Inflammatory macrophage (primary cell): Measurements from ENCODE around the gene MYL7.
"Not testable (repeated sequence)": the region's sequence is repeated elsewhere in the genome, so short reads cannot be mapped to it uniquely, and the experiment has no call there.

Experiments used
- DNase-seq, 2 donors: peaks; one replicate each; pipeline ENCODE4 v3.0.0-alpha.2; 2020 to 2022
- total RNA-seq, 18 experiments: gene quantifications; one replicate each; lab custom pipeline; 2026; ENCODE audit warnings: mixed read lengths in 6 of 18, inconsistent platforms in 2 of 18; lab: John Stamatoyannopoulos, UW

The MYL7 gene, protein sequence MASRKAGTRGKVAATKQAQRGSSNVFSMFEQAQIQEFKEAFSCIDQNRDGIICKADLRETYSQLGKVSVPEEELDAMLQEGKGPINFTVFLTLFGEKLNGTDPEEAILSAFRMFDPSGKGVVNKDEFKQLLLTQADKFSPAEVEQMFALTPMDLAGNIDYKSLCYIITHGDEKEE
- 0 to 0.06 (median 0) reads per million in 18 experiments for total RNA-seq

DNA sequence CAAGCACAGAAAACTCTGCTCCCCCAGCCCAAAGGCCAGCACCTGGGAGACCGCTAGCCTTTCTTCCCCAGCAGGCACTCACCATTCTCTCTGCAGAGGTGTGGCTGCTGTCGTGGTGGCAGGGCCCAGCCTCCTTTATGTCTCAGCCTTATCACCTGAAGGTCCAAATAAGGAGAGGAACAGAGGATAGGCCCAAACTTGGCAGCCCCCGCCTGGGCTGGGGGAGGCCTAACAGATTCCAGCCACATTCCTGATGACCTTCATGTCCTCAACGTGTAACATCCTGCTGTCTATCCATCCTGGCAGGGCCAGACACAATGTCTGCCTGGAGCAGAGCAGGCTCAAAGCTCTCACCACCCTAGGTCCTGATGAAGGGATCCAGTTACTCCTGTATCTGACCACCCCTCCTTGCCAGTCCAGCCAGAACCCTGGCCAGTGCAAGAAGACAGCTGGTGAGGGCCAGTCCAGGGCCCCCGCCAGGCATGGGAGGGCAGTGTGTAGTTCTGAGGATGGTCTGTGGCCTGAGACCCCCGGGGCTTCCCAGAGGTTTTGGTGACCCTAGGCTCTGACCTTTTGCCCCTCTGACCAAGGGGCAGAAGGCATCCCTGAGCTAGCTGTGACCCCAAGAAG, at the start of gene MYL7:
TSS of gene MYL7 (minus strand) at position 112 of the 630 bp plus-strand sequence. CDS start at position 85, 27 bp downstream.
- no peak for DNase-seq

DNA sequence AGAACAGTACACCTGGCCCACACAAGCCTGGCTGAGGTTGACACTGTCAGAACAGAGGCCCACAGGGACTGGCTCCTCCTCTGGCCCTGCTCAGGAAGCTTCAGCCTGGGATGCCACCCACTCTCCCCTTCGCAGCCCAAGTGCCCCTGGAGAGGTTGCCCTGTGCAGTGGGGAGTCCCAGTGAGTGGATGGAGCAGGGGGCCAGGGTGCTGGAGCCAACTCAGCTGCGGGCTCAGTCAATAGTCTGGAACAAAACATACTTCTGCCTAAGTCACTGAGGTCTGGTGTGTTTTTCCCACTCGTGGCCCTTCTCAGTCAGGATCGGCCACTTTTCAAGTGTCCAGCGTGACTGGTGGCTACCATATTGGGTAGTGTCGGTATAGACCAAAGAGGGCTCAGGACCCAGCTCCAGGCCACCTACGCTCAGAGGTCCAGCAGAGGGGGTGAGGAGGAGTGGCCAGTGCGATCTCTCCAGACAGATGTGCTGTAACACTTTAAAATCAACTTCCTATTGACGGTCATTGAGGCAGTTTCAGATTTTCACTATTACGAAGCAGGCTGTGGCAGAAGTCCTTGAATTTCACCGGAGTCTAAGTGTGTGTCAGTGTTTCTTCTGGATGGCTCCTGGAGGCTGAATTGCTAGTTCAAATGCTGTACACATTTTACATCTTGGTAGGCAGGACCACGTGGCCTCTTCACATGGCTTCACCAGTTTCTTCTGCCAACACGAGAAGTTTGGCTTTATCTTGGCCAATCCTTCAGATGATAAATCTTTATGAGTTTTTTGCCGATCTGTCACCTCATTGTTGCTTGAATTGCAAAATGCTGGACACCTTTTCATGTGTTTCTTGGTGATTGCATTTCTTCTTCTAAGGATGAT, 49.1 kb upstream of the MYL7 start:
- no peak for DNase-seq

DNA sequence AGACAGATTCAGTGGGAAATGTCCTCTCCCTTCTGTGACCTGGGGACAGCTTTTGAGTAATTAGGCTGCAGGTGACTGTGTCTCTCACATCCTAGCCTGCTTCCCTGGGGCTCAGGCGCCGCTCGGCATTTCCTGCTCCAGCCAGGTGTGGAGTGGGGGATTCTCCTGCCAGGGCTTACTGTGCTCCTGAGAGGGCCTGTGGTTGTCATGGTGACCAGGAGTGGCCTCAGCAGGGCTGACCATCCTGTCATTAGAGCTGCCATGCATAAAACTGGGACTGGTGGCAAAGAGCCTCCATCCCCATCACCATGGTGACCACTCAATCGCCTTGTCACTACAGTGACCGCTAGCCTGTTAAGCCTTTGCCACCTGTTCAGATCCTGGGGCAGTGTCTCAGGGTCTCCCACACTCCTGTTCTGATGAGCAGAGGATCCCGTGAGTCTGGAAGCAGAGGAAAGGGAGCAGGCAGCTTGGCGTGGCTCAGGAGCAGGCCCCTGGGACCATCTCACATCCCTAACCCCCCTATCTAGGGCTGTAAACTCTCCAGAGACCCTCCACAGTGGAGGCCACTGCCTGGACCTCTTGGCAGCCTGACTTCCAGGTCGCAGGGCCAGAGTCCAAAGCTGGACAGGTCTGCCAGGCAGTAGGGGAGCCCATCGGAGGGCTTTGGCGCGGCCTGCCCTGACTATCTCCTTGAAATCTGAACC, 48.3 kb upstream of the MYL7 start, which contains the start of gene GCK:
TSS of gene GCK (minus strand) at position 154 of the 707 bp plus-strand sequence. CDS start 486 bp downstream, outside the sequence.
- DNase-seq = no peak

DNA sequence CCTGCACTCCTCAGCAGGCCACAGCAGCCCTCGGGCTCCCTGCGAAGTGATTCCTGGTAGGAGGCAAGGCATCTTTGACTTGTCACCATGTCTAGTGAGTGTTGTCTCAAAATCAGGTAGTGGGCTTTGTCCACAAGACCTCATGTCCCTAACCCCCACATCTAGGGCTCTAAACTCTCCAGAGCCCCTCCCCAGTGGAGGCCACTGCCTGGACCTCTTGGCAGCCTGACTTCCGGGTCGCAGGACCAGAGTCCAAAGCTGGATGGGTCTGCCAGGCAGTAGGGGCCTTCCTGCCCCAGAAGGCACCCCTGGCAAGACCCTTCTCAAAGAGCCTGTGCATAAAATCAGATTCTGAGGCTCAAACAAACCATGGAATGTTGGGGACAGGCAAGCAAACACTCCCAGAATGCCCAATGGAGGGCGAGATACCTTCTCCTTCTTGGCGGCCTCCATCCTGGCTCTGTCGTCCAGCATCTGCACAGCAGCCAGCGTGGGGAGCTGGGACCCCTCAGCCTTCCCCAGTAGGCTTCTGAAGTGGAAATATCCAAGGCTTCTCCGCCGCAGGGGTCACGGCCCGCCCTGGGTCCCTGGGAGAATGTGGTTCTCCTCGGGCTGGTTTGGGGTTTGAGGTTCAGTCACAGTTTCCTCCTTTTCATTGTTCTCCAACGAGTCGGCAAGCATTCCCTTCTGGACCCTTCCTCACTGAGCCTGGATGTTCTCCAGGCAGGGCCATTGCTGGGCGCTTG, 47.5 kb upstream of the MYL7 start:
- no peak for DNase-seq

DNA sequence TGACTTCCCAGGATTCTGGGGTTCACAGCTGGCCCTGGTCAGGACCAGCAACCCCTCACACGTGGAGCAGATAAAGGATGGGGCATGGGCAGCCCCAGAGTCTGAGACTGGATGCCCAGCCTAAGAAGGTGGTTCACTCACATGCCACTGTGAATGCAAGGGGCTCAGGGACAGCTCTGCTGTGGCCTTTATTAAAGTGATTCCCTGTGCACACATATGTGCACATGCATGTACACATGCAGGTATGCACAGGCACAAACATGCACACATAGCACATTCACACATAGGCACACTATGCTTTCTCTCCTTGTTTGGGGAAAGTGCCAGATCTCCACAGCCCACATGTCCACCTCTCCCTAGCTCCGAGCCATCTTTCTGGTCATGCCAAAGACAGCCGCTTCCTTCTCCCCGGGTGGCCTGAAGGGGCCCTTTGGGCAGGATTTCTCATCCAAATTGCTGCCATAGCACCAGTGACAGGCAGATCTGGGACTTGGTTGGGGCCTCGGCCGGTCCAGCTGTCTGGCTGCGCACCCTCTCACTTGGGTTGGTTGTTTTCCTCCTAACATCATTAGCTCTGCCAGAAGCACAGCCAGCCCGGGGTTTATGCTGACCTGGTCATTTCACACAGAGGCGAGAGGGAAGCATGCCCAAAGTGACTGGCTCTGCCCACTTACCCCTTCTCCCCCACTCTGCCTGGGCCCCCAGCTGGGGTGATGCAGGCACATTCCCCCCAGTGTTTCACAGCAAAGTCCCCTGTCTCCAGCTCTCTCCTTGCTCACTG, 46.7 kb upstream of the MYL7 start:
- no peak for DNase-seq

DNA sequence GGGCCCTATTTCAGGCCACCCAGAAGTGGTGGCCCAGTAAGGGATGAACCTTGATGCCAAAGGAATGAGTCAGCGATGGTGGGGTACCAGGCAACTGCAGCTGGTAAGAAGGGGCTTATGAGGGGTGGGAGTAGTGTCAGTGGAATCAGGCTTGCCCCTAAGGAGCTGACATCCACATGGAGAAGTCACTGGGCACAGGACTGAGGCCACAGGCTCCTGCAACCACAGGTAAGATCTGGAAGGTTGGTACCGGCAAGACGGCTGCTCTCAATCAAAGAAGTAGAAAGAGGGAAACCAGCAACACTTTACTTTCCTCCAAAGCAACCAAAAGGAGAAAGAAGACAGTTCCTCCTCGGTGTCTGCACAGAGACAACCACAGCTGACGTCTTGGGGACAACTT, 45.6 kb upstream of the MYL7 start:
- no peak for DNase-seq

DNA sequence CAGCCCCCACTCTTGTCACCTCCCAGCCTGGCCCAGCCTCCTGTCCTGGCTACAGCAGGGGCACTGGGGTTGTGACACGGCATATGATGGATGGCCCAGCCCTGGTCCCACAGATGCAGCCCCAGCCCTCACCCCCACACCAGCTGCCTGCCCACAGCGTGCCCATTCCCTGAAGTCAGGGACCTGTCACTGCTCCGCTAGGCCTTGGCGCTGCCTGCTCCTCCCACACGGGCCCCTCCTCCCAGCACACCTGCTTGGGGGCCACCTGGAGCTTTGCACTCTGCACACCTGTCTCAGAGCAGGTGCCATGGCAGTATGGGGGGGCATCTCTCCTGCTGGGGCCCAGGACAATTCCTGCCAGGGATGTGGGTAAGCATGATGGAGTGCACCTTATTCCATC, 44.6 kb upstream of the MYL7 start:
- DNase-seq = no peak

DNA sequence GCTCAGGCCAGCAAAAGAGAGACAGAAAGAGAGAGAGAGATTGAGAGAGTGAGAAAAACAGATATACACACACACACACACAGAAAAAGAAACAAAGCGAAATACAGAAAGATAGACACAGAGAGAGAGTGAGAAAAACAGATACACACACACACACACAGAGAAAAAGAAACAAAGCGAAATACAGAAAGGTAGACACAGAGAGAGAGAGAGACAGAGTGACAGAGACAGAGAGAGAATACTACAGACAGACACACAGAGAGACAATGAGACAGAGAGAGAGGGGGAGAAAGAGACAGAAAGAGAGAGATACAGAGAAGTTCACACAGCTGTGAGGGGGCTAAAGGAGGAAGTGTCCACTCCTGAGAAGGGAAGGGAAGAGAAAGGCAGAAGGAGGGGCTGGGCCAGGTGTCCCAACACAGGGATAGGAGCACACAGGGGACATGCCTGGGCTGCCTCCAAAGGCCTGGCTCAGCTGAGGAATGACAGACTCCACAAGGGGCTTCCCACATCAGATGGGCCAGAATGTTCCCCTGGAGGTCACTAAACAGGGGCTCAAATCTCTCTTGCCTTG, 43.8 kb upstream of the MYL7 start:
- DNase-seq = no peak

DNA sequence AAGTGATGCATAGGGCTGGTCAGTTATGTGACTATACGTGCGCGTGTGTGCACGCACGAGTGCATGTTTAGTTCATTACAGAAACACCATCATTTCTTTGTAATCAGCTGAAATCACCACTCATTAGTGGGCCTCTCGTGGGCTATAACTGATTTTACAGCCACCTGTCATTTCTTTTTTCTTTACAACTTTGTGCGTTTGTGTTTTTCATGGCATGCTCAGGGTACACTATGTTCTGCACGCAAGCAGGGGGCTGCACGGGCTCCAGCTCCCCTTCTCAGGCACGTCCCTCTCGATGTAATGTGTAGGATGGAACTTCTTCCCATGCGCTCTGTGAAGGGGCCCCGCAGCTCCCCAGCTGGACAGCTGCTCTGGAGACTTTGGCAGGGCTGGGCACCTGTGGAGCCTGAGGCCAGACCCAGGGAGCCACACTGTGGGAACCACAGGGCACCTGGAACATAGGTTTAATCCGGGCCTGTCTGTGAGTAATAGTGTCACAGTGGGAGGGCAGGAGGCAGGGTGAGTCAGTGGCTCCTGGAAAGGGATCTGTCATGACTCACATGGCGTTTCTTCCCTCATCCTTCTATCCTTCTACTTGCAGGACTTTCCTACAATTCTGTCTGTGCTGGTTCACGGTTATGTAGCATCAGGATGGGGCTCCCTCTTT, 43.2 kb upstream of the MYL7 start:
- DNase-seq = no peak

DNA sequence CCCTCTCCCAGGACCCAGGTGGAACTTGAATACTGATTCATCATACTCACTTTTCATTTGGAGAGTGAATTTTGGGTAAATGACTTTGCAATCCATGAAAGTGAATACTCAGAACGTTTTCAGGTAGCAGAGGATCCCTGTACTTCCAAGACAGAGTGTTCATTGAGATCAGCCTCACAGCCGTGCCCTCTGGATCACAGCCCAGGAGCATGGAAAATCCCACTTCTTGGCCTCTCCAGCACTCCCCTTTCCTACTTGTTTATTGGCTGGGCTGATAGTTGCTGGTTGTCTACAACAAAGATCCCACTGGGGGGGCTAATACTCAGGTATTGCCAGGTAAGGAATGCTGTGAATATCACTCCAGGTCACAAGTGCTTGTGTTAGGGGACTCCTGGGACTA, 42.3 kb upstream of the MYL7 start:
- no peak for DNase-seq

DNA sequence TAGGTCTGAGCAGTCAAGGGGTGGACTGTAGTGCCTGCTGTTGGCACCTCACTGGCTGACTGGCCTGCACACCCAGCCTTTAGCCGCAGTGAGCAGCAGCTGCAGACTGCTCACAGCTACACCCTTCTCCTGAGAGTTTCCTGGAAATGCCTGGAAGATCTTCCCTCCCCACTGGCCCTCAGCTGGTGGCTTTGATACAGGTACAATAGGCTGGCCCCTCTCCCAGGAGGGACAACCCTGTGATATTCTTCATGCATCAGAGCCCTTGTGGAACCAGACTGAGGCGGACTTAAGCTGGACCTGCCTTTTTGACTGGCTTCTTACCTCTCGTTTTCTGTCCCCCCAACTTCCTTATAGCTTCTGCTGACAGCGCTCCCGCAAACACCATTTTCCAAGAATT, 41.7 kb upstream of the MYL7 start:
- no peak for DNase-seq

DNA sequence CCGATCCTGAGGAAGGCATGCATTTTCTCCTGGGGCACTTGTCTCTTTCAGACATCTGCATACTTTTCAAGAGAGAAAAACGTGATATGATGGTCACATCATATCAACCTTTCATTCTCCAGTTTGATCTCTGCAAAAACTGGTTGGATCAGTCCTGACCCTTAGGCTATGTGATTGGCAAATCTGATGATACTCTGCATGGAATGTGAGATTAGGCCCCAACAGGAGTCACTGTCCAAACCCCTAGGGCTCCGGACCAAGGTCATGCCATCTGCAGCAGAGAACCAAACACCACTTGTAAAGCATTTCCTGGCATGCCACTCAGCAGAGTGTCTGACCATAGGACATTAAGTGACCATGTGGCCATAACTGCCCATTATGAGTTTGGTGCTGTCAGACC, 39.5 kb upstream of the MYL7 start:
- no peak for DNase-seq

DNA sequence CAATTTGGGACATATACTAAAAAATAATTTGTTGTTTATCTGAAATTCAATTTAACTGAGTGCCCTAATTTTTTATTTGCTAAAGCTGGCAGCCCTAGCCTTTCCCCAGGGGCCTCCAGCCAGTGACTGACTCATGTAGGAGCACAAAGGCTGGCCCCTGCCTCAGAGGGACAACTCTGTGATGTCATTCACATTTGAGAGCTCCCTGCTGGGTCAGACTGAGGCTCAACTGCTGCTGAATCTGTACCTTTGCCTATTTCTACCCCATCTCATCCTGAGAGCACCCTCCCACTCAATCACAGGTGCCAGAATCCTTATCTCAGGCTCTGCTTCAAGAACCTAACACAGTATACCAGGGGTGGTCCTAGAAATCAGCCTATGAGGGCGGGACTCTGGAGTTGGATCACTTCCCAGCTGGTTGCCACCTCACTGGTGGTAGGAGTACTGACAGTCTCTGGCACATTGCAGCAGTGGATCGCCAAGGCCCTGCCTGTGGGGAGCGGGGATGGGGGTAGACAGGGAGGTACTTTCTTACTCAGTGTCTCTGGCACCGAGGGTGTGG, 36.5 kb upstream of the MYL7 start:
- DNase-seq = no peak

DNA sequence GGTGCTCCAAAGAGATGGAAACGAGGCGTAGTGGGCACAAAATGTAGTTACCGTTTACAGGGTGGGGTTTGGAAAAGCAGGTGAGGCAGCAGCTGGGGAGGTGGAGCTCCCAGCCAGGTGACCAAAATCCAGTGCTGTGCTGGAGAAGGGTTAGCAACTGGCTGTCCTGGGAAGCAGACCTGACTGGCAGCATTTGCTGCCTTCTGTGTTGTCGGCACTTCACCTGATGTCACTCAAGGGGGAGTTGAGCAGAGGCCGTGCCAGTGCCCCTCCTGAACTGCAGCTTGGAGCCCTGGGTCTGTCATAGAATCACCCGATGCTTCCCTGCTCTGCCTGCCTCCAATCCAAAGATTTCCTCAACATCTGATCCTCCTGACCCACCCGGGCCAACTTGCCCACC, 35.4 kb upstream of the MYL7 start:
- no peak for DNase-seq

DNA sequence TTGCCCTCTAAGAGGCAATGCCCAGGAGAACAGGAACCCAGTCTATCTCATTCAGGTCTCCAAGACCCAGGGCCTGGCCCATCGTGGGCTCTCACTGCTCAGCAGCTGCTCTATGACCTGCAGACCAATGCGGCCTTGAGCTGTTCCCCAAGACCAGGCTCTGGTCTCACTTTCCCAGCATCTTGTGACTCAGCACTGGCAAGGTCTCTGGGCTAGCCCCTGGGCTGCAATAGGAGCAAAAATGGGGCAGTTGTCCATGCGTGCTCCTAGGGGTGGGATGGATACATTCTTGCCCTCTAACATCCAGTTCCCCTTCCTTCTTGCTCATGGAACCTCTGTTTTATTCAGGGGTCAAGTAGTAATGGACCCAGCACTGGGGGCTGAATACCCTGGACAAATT, 34.6 kb upstream of the MYL7 start:
- DNase-seq = no peak

DNA sequence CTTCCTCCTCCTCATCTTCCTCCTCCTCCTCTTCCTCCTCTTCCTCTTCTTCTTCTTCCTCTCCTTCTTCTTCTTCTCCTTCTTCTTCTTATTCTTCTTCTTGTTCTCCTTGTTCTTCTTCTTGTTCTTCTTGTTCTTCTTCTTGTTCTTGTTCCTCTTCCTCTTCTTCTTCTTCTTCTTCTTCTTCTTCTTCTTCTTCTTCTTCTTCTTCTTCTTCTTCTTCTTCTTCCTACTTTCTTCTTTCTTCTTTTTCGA, 33.5 kb upstream of the MYL7 start:
- not testable (repeated sequence) for DNase-seq

DNA sequence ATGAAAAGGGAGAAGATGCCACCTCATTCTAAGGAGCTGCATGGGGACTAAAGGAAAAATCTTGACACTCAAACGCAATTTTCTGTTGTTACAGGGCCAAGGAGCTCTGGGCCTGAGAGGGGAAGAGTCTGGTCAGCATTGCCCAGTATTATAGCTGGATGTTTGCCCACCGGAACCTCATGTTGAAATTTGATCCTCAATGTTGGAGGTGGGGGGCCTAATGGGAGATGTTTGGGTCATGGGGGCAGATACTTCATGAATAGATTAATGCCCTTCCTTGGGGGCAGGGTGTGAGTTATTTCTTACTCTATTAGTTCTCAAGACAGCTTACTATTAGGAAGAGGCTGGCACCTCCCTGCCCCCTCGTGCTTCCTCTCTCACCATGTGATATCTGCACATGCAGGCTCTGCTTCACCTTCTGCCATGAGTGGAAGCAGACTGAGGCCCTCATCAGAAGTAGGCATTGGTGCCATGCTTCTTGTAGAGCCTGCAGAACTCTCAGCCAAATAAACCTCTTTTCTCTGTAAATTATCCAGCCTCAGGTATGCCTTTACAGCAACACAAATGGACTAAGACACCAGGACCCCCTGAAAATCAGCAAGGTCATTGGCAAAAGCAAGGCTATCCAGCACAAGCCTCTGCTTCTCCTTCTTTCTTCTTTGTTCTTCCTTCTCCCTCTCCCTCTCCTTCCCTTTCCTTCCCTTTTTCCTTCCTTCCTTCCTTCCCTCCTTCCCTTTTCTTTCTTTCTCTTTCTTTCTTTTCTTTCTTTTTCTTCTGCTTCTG, 33.0 kb upstream of the MYL7 start:
- DNase-seq = no peak

DNA sequence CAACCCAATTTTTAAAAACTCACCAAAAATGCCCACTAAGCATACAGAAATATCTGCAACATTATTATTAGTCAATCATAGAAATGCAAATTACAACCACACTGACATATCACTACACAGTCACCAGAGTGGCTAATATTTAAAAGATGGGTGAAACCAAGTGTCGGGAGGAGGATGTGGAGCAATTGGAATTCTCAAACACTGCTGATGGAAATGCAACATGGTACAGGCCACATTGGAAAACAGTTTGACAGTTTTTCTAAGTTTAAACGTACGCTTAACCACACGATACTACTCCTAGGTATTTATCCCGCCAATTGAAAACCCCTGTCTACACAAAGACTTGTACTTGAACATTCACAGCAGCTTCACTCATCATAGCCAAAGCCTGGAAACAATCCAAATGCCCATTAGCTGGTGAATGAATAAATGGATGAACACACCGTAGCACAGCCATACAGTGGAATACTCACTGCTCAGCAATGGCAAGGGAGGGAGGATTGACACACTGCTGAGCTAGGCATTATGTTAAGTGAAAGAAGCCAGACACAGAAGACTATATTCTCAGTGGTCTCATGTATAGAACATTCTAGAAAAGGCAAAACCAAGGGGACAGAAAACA, 31.8 kb upstream of the MYL7 start:
- DNase-seq = no peak

DNA sequence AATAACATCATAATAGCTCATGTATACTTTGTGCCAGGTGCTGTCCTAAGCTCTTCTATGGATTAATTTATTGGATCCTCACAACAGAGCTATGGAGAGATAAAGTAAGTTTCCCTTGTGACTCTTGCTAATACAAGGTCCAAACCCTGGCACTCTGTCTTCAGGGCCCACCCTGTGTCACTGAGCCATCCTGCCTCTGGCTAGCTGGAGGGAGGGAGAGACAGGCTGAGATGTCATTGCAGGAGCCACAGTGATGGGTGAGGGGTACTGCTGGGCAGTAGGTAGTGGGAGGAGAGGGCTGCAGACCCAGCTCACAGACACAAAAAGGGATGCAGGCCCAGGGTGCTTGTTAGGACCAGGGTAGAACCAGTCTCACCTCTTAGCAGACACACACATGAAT, 31.2 kb upstream of the MYL7 start:
- no peak for DNase-seq
